Measurements from ENCODE around the gene SKP2.

Gene SKP2

GRCh38 chr5:36230151-36230790 lies 78.4 kb downstream of the SKP2 start:
- Histone ChIP-seq H3K27me3 (no peaks in the 10 kb centered on the region), H3K36me3 (peaks cover 4 to 11% (median 7%) of the 10 kb centered on the region in 3 donors), H3K27ac (no peak overlapping the region), H3K9me3 (no peaks in the 10 kb centered on the region), H3K4me1 (peaks cover 0 to 9% (median 0%) of the 10 kb centered on the region in 4 donors), H3K4me3 (no peak overlapping the region)
- intact Hi-C loops (cut with DNase I; ENCODE audit: low total_unique reads): loop anchor here (10.0 kb wide), 1 partner anchor 75 kb away; the partner anchor contains the start of genes LMBRD2 and SKP2
- DNase-seq: no peak
- no peak for TF ChIP-seq CTCF (IDR thresholded peaks at IDR 0.05)

GRCh38 chr5:36232533-36232932 lies 80.6 kb downstream of the SKP2 start:
- DNase-seq: no peak
- no peaks in the 10 kb centered on the region for H3K36me3 ChIP-seq
- H3K9me3 ChIP-seq: no peaks in the 10 kb centered on the region
- no peak for TF ChIP-seq CTCF (IDR thresholded peaks at IDR 0.05)
- H3K4me3 ChIP-seq: no peak overlapping the region
- intact Hi-C loops (cut with DNase I; ENCODE audit: low total_unique reads): loop anchor here (10.0 kb wide), 1 partner anchor 78 kb away; the partner anchor contains the start of genes LMBRD2 and SKP2
- H3K27me3 ChIP-seq: no peaks in the 10 kb centered on the region
- peaks cover 0 to 26% (median 2%) of the 10 kb centered on the region in 4 donors for H3K4me1 ChIP-seq
- H3K27ac ChIP-seq: no peak overlapping the region

Data from tibial artery (tissue), 4 donors.